K562 (cell line): ENCODE results near the gene INKA2. TPM values are rescaled to one million over a fixed set of nuclear protein-coding genes. Genes with fewer than 3 reads are reported as not detected.

Experiments used
- CBFA2T3 ChIP-seq: fragments of 450-650 bp; IDR thresholded peaks from 2 replicates; pipeline ENCODE4 v1.6.1; 2017
- DACH1 ChIP-seq: fragments of 450-650 bp; IDR thresholded peaks from 2 replicates; pipeline ENCODE4 v1.6.1; 2018; ENCODE audit not compliant: partially characterized antibody
- HSF4 ChIP-seq: fragments of 250-450 bp; sonication (Bioruptor Pico); IDR thresholded peaks from 2 replicates; pipeline ENCODE4 v2.1.2; 2022; ENCODE audit warnings: mild to moderate bottlenecking, moderate library complexity, borderline replicate concordance
- KDM1A ChIP-seq, 2 experiments: fragments of 450-650 bp; IDR thresholded peaks; 2 replicates each; pipeline ENCODE4 v1.6.1; 2016; ENCODE audit warnings: mild to moderate bottlenecking in 2 of 2
- KLF13 ChIP-seq: fragments of 450-650 bp; IDR thresholded peaks from 2 replicates; pipeline ENCODE4 v1.6.1; 2016; ENCODE audit warnings: missing genetic modification characterization, low read depth, mild to moderate bottlenecking, missing compliant biosample characterization, moderate library complexity, borderline replicate concordance
- NCOA2 ChIP-seq, 2 experiments: fragments of 450-650 bp; IDR thresholded peaks; 2 replicates each; pipeline ENCODE4 v1.6.1; 2018; ENCODE audit warnings: mild to moderate bottlenecking in 2 of 2, moderate library complexity in 1 of 2; ENCODE audit not compliant: partially characterized antibody in 2 of 2
- NCOA6 ChIP-seq: fragments of 450-650 bp; IDR thresholded peaks from 2 replicates; pipeline ENCODE4 v1.6.1; 2017; ENCODE audit warnings: mild to moderate bottlenecking
- NEUROD1 ChIP-seq: fragments of 150-350 bp; IDR thresholded peaks from 2 replicates; pipeline ENCODE4 v1.6.1; 2014; ENCODE audit warnings: borderline replicate concordance, low read length, low read depth; ENCODE audit not compliant: partially characterized antibody
- RBBP5 ChIP-seq: fragments of 200-600 bp; sonication (generic); IDR thresholded peaks from 2 replicates; pipeline ENCODE4 v1.6.1; 2012; ENCODE audit warnings: borderline replicate concordance, mild to moderate bottlenecking, low read length, control low read depth, inconsistent platforms; ENCODE audit not compliant: insufficient read depth, poor library complexity, severe bottlenecking
- SLC30A9 ChIP-seq: fragments of 250-450 bp; sonication (Bioruptor Pico); IDR thresholded peaks from 2 replicates; pipeline ENCODE4 v1.8.0; 2022; ENCODE audit warnings: mild to moderate bottlenecking, moderate library complexity
- SP1 ChIP-seq: sonication (generic); formaldehyde crosslinking; IDR thresholded peaks from 2 replicates; pipeline ENCODE4 v1.8.1; 2022; ENCODE audit warnings: mild to moderate bottlenecking, missing genetic modification reagents
- SRSF9 ChIP-seq: fragments of 200-400 bp; formaldehyde crosslinking; IDR thresholded peaks from 2 replicates; pipeline ENCODE4 v1.6.1; 2017; ENCODE audit warnings: low read depth, low read length, borderline replicate concordance
- TCF3 ChIP-seq: sonication (generic); formaldehyde crosslinking; IDR thresholded peaks from 2 replicates; pipeline ENCODE4 v1.4.0; 2020; ENCODE audit warnings: mild to moderate bottlenecking, missing genetic modification reagents
- TEAD1 ChIP-seq, 2 experiments: fragments of 450-650 bp in 1 of 2; sonication (generic) in 1 of 2; formaldehyde crosslinking; IDR thresholded peaks; 2 replicates each; pipeline versions ENCODE4 v1.4.0 to v1.8.0; 2020 to 2022; ENCODE audit warnings: mild to moderate bottlenecking in 2 of 2, missing genetic modification reagents in 1 of 2
- YBX1 ChIP-seq: fragments of 450-650 bp; IDR thresholded peaks from 2 replicates; pipeline ENCODE4 v1.7.1; 2016; ENCODE audit warnings: mild to moderate bottlenecking
- ZBTB1 ChIP-seq: sonication (generic); formaldehyde crosslinking; IDR thresholded peaks from 2 replicates; pipeline ENCODE4 v1.8.1; 2023; ENCODE audit warnings: missing genetic modification reagents, low read depth, mild to moderate bottlenecking, borderline replicate concordance
- ZEB2 ChIP-seq: fragments of 450-650 bp; IDR thresholded peaks from 2 replicates; pipeline ENCODE4 v1.6.1; 2016
- ZKSCAN3 ChIP-seq: fragments of 250-450 bp; sonication (Bioruptor Pico); IDR thresholded peaks from 2 replicates; pipeline ENCODE4 v1.4.0; 2020
- ZNF12 ChIP-seq: sonication (generic); formaldehyde crosslinking; IDR thresholded peaks from 2 replicates; pipeline ENCODE4 v1.4.0; 2020; ENCODE audit warnings: mild to moderate bottlenecking, missing genetic modification reagents
- ZNF121 ChIP-seq: sonication (generic); formaldehyde crosslinking; conservative IDR thresholded peaks from 2 replicates; pipeline ENCODE4 v1.8.0; 2022; ENCODE audit warnings: missing genetic modification reagents
- ZNF23 ChIP-seq: fragments of 250-450 bp; sonication (Bioruptor Pico); IDR thresholded peaks from 2 replicates; pipeline ENCODE4 v1.4.0; 2020; ENCODE audit warnings: mild to moderate bottlenecking
- ZNF232 ChIP-seq: sonication (generic); formaldehyde crosslinking; IDR thresholded peaks from 2 replicates; pipeline ENCODE4 v1.8.0; 2022; ENCODE audit warnings: mild to moderate bottlenecking, missing genetic modification reagents
- ZNF239 ChIP-seq: fragments of 250-450 bp; sonication (Bioruptor Pico); IDR thresholded peaks from 2 replicates; pipeline ENCODE4 v1.4.0; 2020; ENCODE audit warnings: mild to moderate bottlenecking
- ZNF274 ChIP-seq: IDR thresholded peaks from 2 replicates; pipeline ENCODE4 v1.6.1; 2011; ENCODE audit warnings: low read depth, mild to moderate bottlenecking, low read length, moderate library complexity, borderline replicate concordance
- polyA plus RNA-seq, 8 experiments: library from polyadenylated mRNA; depleted of rRNA in 4 of 8; stranded (reverse) in 5 of 8; unstranded in 3 of 8; fragments of >200 nt; fragmentation: Nextera tagmentation in 2 of 8; fragmentation: Illumina TruSeq in 1 of 8; extraction: Ambion mirVana in 2 of 8; extraction: Trizol in 1 of 8; gene quantifications; 2 replicates each; pipeline versions ENCODE4 v1.2.1 to v1.2.3, GENCODE V29; 2011 to 2014; ENCODE audit warnings: inconsistent platforms in 1 of 8, missing spikeins in 1 of 8
- total RNA-seq, 7 experiments: library from RNA; depleted of rRNA in 6 of 7; stranded (reverse); fragments of >200 nt in 6 of 7; fragmentation: Illumina TruSeq in 2 of 7; extraction: Trizol in 2 of 7; gene quantifications; 2 replicates each; pipeline versions ENCODE4 v1.2.1 to v1.2.3, GENCODE V29; 2011 to 2021; ENCODE audit warnings: low replicate concordance in 1 of 7
- TF ChIP-seq, protein P1 (sequence below), 2 experiments: fragments of 450-650 bp in 1 of 2; sonication (generic) in 1 of 2; formaldehyde crosslinking in 1 of 2; IDR thresholded peaks in 1 of 2; conservative IDR thresholded peaks in 1 of 2; 2 replicates each; pipeline versions ENCODE4 v1.6.1 to v1.8.1; 2016 to 2023; ENCODE audit warnings: mild to moderate bottlenecking in 2 of 2, moderate library complexity in 2 of 2, inconsistent platforms in 1 of 2, missing genetic modification reagents in 1 of 2
- TF ChIP-seq, protein P2 (sequence below): sonication (generic); formaldehyde crosslinking; IDR thresholded peaks from 2 replicates; pipeline ENCODE4 v1.9.0; 2022; ENCODE audit warnings: mild to moderate bottlenecking, missing genetic modification reagents
- TF ChIP-seq, protein P3 (sequence below): fragments of 450-650 bp; conservative IDR thresholded peaks from 2 replicates; pipeline ENCODE4 v1.6.1; 2016; ENCODE audit warnings: missing genetic modification characterization, low read depth, mild to moderate bottlenecking, missing compliant biosample characterization, moderate library complexity
- TF ChIP-seq, protein P4 (sequence below): fragments of 250-450 bp; sonication (Bioruptor Pico); IDR thresholded peaks from 2 replicates; pipeline ENCODE4 v1.4.0; 2020

The INKA2 gene
- total and polyA plus RNA-seq, 9 of the 15 experiments (the other 6 are each of a cell fraction or from before 2014, with no cell fraction given) = 0.04 to 1.4 (median 0.26) TPM; not detected in 1

DNA sequence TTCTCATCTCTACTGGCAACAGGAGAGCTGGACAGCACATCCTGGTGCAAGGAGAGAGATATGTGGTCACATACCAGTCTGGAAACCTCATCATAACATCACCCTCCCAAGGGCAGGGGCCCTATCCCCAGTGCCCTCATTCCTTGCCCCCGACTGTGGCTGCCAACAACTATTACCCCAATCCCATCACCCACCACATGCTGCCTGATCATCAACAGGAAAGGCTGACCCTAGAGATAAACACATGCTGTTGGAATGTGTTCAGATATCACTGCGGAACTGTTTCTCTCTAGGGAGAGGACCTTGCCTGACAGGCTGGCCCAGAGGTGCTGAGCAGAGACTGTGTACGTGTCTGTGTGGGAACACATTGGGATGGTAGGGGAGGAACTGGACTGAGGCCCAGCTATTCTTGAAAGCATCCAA, 4.5 kb upstream of the INKA2 start (continued):
- TF ChIP-seq ZBTB1 (CRISPR knock-in tag) (no peak), YBX1 (no peak), ZNF232 (CRISPR knock-in tag) (no peak), NCOA6 (no peak), TEAD1 (CRISPR knock-in tag; IDR thresholded peaks at IDR 0.05) (peak in 1 of 2 experiments; percentile 89; a peak in 2 of 4 replicates), ZKSCAN3 (CRISPR knock-in tag) (no peak), SLC30A9 (CRISPR knock-in tag) (no peak), ZEB2 (no peak), KDM1A (IDR thresholded peaks at IDR 0.05) (0 out of 4 replicates have a peak, but pooled peaks of 1 of the 2 experiments have one; percentile 19), DACH1 (no peak), SRSF9 (no peak), ZNF23 (CRISPR knock-in tag) (no peak), ZNF121 (0 out of 2 replicates have a peak, but pooled peaks have one; percentile 27), SP1 (CRISPR knock-in tag) (no peak), HSF4 (CRISPR knock-in tag) (no peak), ZNF12 (CRISPR knock-in tag) (no peak), KLF13 (tag) (no peak), TCF3 (CRISPR knock-in tag) (peak; percentile 80), ZNF239 (no peak), CBFA2T3 (peak; percentile 76), ZNF274 (no peak), NCOA2 (IDR thresholded peaks at IDR 0.05; ENCODE audit: partially characterized antibody in 2 of 2) (no peak), NEUROD1 (no peak), RBBP5 (no peak)
- TF ChIP-seq, protein P1, sequence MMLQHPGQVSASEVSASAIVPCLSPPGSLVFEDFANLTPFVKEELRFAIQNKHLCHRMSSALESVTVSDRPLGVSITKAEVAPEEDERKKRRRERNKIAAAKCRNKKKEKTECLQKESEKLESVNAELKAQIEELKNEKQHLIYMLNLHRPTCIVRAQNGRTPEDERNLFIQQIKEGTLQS (IDR thresholded peaks at IDR 0.05) = no peak
- TF ChIP-seq, protein P1 (CRISPR knock-in tag; conservative IDR thresholded peaks at IDR 0.05) = no peak
- TF ChIP-seq, protein P2, sequence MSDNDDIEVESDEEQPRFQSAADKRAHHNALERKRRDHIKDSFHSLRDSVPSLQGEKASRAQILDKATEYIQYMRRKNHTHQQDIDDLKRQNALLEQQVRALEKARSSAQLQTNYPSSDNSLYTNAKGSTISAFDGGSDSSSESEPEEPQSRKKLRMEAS (CRISPR knock-in tag) = peak; percentile 46; the same call in 1 of the 2 replicates
- TF ChIP-seq, protein P3, sequence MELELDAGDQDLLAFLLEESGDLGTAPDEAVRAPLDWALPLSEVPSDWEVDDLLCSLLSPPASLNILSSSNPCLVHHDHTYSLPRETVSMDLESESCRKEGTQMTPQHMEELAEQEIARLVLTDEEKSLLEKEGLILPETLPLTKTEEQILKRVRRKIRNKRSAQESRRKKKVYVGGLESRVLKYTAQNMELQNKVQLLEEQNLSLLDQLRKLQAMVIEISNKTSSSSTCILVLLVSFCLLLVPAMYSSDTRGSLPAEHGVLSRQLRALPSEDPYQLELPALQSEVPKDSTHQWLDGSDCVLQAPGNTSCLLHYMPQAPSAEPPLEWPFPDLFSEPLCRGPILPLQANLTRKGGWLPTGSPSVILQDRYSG (tag) = no peak
- TF ChIP-seq, protein P4, sequence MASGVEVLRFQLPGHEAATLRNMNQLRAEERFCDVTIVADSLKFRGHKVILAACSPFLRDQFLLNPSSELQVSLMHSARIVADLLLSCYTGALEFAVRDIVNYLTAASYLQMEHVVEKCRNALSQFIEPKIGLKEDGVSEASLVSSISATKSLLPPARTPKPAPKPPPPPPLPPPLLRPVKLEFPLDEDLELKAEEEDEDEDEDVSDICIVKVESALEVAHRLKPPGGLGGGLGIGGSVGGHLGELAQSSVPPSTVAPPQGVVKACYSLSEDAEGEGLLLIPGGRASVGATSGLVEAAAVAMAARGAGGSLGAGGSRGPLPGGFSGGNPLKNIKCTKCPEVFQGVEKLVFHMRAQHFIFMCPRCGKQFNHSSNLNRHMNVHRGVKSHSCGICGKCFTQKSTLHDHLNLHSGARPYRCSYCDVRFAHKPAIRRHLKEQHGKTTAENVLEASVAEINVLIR (CRISPR knock-in tag) = no peak
